Body of pancreas (tissue), 4 donors: ENCODE measurements around the gene ASB10.

Experiments
- CTCF ChIP-seq, 7 experiments: fragments of 450-650 bp in 4 of 7; fragments of 200-600 bp in 3 of 7; sonication (generic) in 3 of 7; IDR thresholded peaks; one replicate each; pipeline ENCODE4 v1.5.1; 2016 to 2019; ENCODE audit warnings: antibody characterized with exemption in 7 of 7
- POLR2A ChIP-seq, 3 donors: fragments of 450-650 bp; IDR thresholded peaks; one replicate each; pipeline ENCODE4 v1.6.1; 2016; ENCODE audit warnings: antibody characterized with exemption in 3 of 3, mild to moderate bottlenecking in 2 of 3

GRCh38 chr7:151223728-151224127 lies 36.7 kb upstream of the ASB10 start:
- TF ChIP-seq CTCF (IDR thresholded peaks at IDR 0.05) (no peak), POLR2A (IDR thresholded peaks at IDR 0.05) (no peak)
